ENCODE data around the gene ZNF578. TPM values are rescaled to one million over a fixed set of nuclear protein-coding genes. Genes with fewer than 3 reads are reported as not detected.
A peak's percentile ranks its signal among the peaks of the same experiment; 100 is the strongest.
"Not testable (repeated sequence)": the region's sequence is repeated elsewhere in the genome, so short reads cannot be mapped to it uniquely, and the experiment has no call there.

The ZNF578 gene
- total and polyA plus RNA-seq, 2 donors (not counting 1 experiment from before 2014, with no cell fraction given), result 0.81 to 3.7 TPM

GRCh38 chr19:52535771-52536447 lies 82.6 kb downstream of the ZNF578 start:
- Mint-ChIP-seq H3K27me3 (no peaks in the 10 kb centered on the region), H3K4me3 (peak overlapping the region; percentile 95), H3K9me3 (ENCODE audit: insufficient read depth) (no peaks in the 10 kb centered on the region), H3K27ac (peak overlapping the region; percentile 90), H3K4me1 (peaks cover 31% of the 10 kb centered on the region)
- Histone ChIP-seq H4K20me1 (ENCODE audit: control insufficient read depth, insufficient read depth, low read length, poor library complexity, severe bottlenecking) (no peaks in the 10 kb centered on the region), H3K4me1 (ENCODE audit: control insufficient read depth in 2 of 2, insufficient read depth in 2 of 2, low read length in 2 of 2) (peaks cover 2 to 18% of the 10 kb centered on the region in 2 donors), H3K79me2 (ENCODE audit: control insufficient read depth, insufficient read depth, low read length) (peaks cover 42% of the 10 kb centered on the region), H3K9me3 (ENCODE audit: control extremely low read depth in 1 of 3, control insufficient read depth in 2 of 3, insufficient read depth in 1 of 3, low read length in 2 of 3) (peaks cover 0 to 15% (median 0%) of the 10 kb centered on the region in 3 donors), H3K27me3 (replicated peaks in 1 of 4; ENCODE audit: control extremely low read depth in 1 of 4, control insufficient read depth in 3 of 4, insufficient read depth in 4 of 4, low read length in 3 of 4) (no peaks in the 10 kb centered on the region), H2AFZ (ENCODE audit: insufficient read depth, low read depth, low read length, poor library complexity, severe bottlenecking) (peak overlapping the region; percentile 85), H3K4me3 (ENCODE audit: control extremely low read depth in 1 of 5, extremely low read depth in 1 of 5, insufficient read depth in 1 of 5, low read depth in 2 of 5, low read length in 4 of 5) (peak overlapping the region; percentile 71 to 86 (median 76)), H3K36me3 (replicated peaks in 1 of 2; ENCODE audit: control extremely low read depth in 1 of 2, control insufficient read depth in 1 of 2, extremely low read depth in 1 of 2, insufficient read depth in 2 of 2, low read length in 1 of 2) (peaks cover 0 to 7% of the 10 kb centered on the region in 2 experiments), H3K9ac (ENCODE audit: low read length) (peak overlapping the region; percentile 74), H3K4me2 (replicated peaks; ENCODE audit: low read depth, low read length, poor library complexity, severe bottlenecking) (peak overlapping the region; percentile 67), H3K27ac (ENCODE audit: low read length in 2 of 2) (peak overlapping the region; percentile 45 to 77)
- under 1% methylated on average over 50 of the region's 50 CpGs for WGBS (ENCODE audit: insufficient coverage)
- DNase-seq, result peak; percentile 90
- ChIA-PET CTCF (no interaction called here), POLR2A (no interaction called here)
- ATAC-seq (ENCODE audit: low read depth), result peak; percentile 99
- TF ChIP-seq EZH2 (IDR thresholded peaks at IDR 0.05; ENCODE audit: borderline replicate concordance, insufficient read depth, low read depth, low read length, poor library complexity, severe bottlenecking) (no peak), CTCF (IDR thresholded peaks at IDR 0.05) (peak; percentile 29)
- intact Hi-C loops (cut with micrococcal nuclease), result loop anchor here (1.0 to 5.0 kb wide), 5 partner anchors 9 to 394 kb away; partner anchors contain the start of genes ZNF701, ZNF808 and ZNF83

- Histone ChIP-seq H3K4me1 (ENCODE audit: control insufficient read depth in 2 of 2, insufficient read depth in 2 of 2, low read length in 2 of 2) (peaks cover 2 to 18% of the 10 kb centered on the region in 2 donors), H3K4me3 (ENCODE audit: control extremely low read depth in 1 of 5, extremely low read depth in 1 of 5, insufficient read depth in 1 of 5, low read depth in 2 of 5, low read length in 4 of 5) (peak overlapping the region; percentile 71 to 86 (median 76)), H2AFZ (ENCODE audit: insufficient read depth, low read depth, low read length, poor library complexity, severe bottlenecking) (peak overlapping the region; percentile 85), H3K36me3 (replicated peaks in 1 of 2; ENCODE audit: control extremely low read depth in 1 of 2, control insufficient read depth in 1 of 2, extremely low read depth in 1 of 2, insufficient read depth in 2 of 2, low read length in 1 of 2) (peaks cover 0 to 7% of the 10 kb centered on the region in 2 experiments), H3K9ac (ENCODE audit: low read length) (peak overlapping the region; percentile 74), H3K4me2 (replicated peaks; ENCODE audit: low read depth, low read length, poor library complexity, severe bottlenecking) (peak overlapping the region; percentile 67), H3K9me3 (ENCODE audit: control extremely low read depth in 1 of 3, control insufficient read depth in 2 of 3, insufficient read depth in 1 of 3, low read length in 2 of 3) (peaks cover 0 to 16% (median 0%) of the 10 kb centered on the region in 3 donors), H3K79me2 (ENCODE audit: control insufficient read depth, insufficient read depth, low read length) (peaks cover 43% of the 10 kb centered on the region), H4K20me1 (ENCODE audit: control insufficient read depth, insufficient read depth, low read length, poor library complexity, severe bottlenecking) (no peaks in the 10 kb centered on the region), H3K27ac (ENCODE audit: low read length in 2 of 2) (peak overlapping the region; percentile 45 to 77), H3K27me3 (replicated peaks in 1 of 4; ENCODE audit: control extremely low read depth in 1 of 4, control insufficient read depth in 3 of 4, insufficient read depth in 4 of 4, low read length in 3 of 4) (no peaks in the 10 kb centered on the region)
- TF ChIP-seq EZH2 (IDR thresholded peaks at IDR 0.05; ENCODE audit: borderline replicate concordance, insufficient read depth, low read depth, low read length, poor library complexity, severe bottlenecking) (no peak), CTCF (IDR thresholded peaks at IDR 0.05) (no peak)
- Mint-ChIP-seq H3K27me3 (no peaks in the 10 kb centered on the region), H3K4me1 (peaks cover 31% of the 10 kb centered on the region), H3K27ac (peak overlapping the region; percentile 90), H3K4me3 (peak overlapping the region; percentile 95), H3K9me3 (ENCODE audit: insufficient read depth) (no peaks in the 10 kb centered on the region)
- ChIA-PET POLR2A (no interaction called here), CTCF (no interaction called here)
- 9% methylated on average over 17 of the region's 17 CpGs for WGBS (ENCODE audit: insufficient coverage)
- intact Hi-C loops (cut with micrococcal nuclease), result loop anchor here (1.0 to 5.0 kb wide), 2 partner anchors 34 to 394 kb away; partner anchors contain the start of gene ZNF701
- ATAC-seq (ENCODE audit: low read depth) (peak; percentile 11), DNase-seq (no peak)
Observed at GRCh38 chr19:52536448-52536800, 83.1 kb downstream of the ZNF578 start.

DNA sequence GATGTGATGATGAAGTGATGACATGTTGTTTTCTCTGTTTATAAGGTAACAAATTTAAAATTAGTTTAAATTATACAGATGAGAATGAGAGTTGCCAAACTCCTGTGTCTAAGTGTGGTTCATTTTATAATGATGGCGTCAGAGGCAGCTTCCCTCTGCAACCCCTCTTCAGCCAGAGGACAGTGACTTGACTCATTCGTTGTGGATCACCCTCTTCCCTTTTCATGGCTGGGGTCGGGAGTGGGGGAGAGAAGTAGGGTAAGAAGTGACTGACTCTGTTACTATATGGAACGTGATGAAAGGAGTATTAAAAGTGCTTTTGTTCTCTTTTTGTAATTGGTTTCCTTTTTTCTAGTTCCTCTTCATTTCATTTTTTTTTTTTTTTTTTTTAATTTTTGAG lies 85.5 kb downstream of the ZNF578 start:
- H3K27me3 ChIP-seq (replicated peaks in 1 of 4; ENCODE audit: control extremely low read depth in 1 of 4, control insufficient read depth in 3 of 4, insufficient read depth in 4 of 4, low read length in 3 of 4); ATAC-seq (ENCODE audit: low read depth); H2AFZ ChIP-seq (ENCODE audit: insufficient read depth, low read depth, low read length, poor library complexity, severe bottlenecking); H3K27ac ChIP-seq (ENCODE audit: low read length in 2 of 2); POLR2A ChIA-PET; CTCF ChIA-PET; DNase-seq; H3K9me3 Mint-ChIP-seq (ENCODE audit: insufficient read depth); H3K27ac Mint-ChIP-seq; H3K9ac ChIP-seq (ENCODE audit: low read length); H4K20me1 ChIP-seq (ENCODE audit: control insufficient read depth, insufficient read depth, low read length, poor library complexity, severe bottlenecking); H3K4me2 ChIP-seq (replicated peaks; ENCODE audit: low read depth, low read length, poor library complexity, severe bottlenecking); H3K27me3 Mint-ChIP-seq; H3K4me3 ChIP-seq (ENCODE audit: control extremely low read depth in 1 of 5, extremely low read depth in 1 of 5, insufficient read depth in 1 of 5, low read depth in 2 of 5, low read length in 4 of 5); H3K4me3 Mint-ChIP-seq: not testable (repeated sequence)
- H3K36me3 ChIP-seq (replicated peaks in 1 of 2; ENCODE audit: control extremely low read depth in 1 of 2, control insufficient read depth in 1 of 2, extremely low read depth in 1 of 2, insufficient read depth in 2 of 2, low read length in 1 of 2), result peaks cover 0 to 15% of the 10 kb centered on the region in 2 experiments
- peaks cover 0 to 26% (median 0%) of the 10 kb centered on the region in 3 donors for H3K9me3 ChIP-seq (ENCODE audit: control extremely low read depth in 1 of 3, control insufficient read depth in 2 of 3, insufficient read depth in 1 of 3, low read length in 2 of 3)
- H3K79me2 ChIP-seq (ENCODE audit: control insufficient read depth, insufficient read depth, low read length), result peaks cover 48% of the 10 kb centered on the region
- intact Hi-C loops (cut with micrococcal nuclease), result loop anchor here (5.0 kb wide), 1 partner anchor 397 kb away; no protein-coding TSS in a partner anchor
- H3K4me1 Mint-ChIP-seq, result peaks cover 36% of the 10 kb centered on the region
- no CpG with 5 or more reads among the region's 4 CpGs for WGBS (ENCODE audit: insufficient coverage)
- peaks cover 2 to 18% of the 10 kb centered on the region in 2 donors for H3K4me1 ChIP-seq (ENCODE audit: control insufficient read depth in 2 of 2, insufficient read depth in 2 of 2, low read length in 2 of 2)

All from B cell (primary cell).